OCI-LY1 (cell line): ENCODE results near the gene ADAMTSL2.

Experiments used
- H2AFZ ChIP-seq: fragments of 200-600 bp; sonication (generic), shearing (Covaris generic); 2 replicates; pipeline ENCODE4 v1.6.0; 2014; ENCODE audit warnings: antibody characterized with exemption, mild to moderate bottlenecking, low read length
- H3F3A ChIP-seq: fragments of 200-600 bp; sonication (generic), shearing (Covaris generic); 2 replicates; pipeline ENCODE4 v1.6.0; 2014; ENCODE audit warnings: mild to moderate bottlenecking, antibody characterized with exemption, low read length, moderate library complexity; ENCODE audit not compliant: insufficient read depth
- H3K27ac ChIP-seq: fragments of 200-600 bp; sonication (generic); 2 replicates; pipeline ENCODE4 v1.5.1; 2014; ENCODE audit warnings: low read length, mixed run types, mild to moderate bottlenecking, low read depth; ENCODE audit not compliant: poor library complexity, severe bottlenecking
- H3K27me3 ChIP-seq: fragments of 200-600 bp; sonication (generic); 2 replicates; pipeline ENCODE4 v1.6.0; 2014; ENCODE audit warnings: antibody characterized with exemption, mild to moderate bottlenecking, low read length, moderate library complexity; ENCODE audit not compliant: insufficient read depth
- H3K36me3 ChIP-seq: fragments of 200-600 bp; sonication (generic); 2 replicates; pipeline ENCODE4 v1.6.1; 2014; ENCODE audit warnings: mild to moderate bottlenecking, antibody characterized with exemption, low read length, moderate library complexity, mixed read lengths; ENCODE audit not compliant: insufficient read depth
- H3K4me1 ChIP-seq: fragments of 200-600 bp; sonication (generic); 2 replicates; pipeline ENCODE4 v1.5.1; 2014; ENCODE audit warnings: mild to moderate bottlenecking, low read length, moderate library complexity; ENCODE audit not compliant: insufficient read depth, severe bottlenecking
- H3K4me2 ChIP-seq: fragments of 200-600 bp; sonication (generic), shearing (Covaris generic); 2 replicates; pipeline ENCODE4 v1.6.1; 2014; ENCODE audit warnings: low read length
- H3K4me3 ChIP-seq: fragments of 200-600 bp; sonication (generic); 2 replicates; pipeline ENCODE4 v1.5.1; 2014; ENCODE audit warnings: low read length, low read depth, mild to moderate bottlenecking, mixed read lengths; ENCODE audit not compliant: poor library complexity, severe bottlenecking
- H3K79me2 ChIP-seq: fragments of 200-600 bp; shearing (Covaris generic); 2 replicates; pipeline ENCODE4 v1.6.1; 2016; ENCODE audit warnings: mixed run types, low read length, mixed read lengths; ENCODE audit not compliant: insufficient read depth
- H3K9ac ChIP-seq: fragments of 200-600 bp; sonication (generic), shearing (Covaris generic); 2 replicates; pipeline ENCODE4 v1.6.1; 2014; ENCODE audit warnings: mild to moderate bottlenecking, low read length, mixed read lengths
- H3K9me2 ChIP-seq: fragments of 200-600 bp; sonication (generic), shearing (Covaris generic); 2 replicates; pipeline ENCODE4 v1.6.1; 2014; ENCODE audit warnings: low read depth, mild to moderate bottlenecking, low read length, mixed read lengths
- H3K9me3 ChIP-seq: fragments of 200-600 bp; shearing (Covaris generic); 2 replicates; pipeline ENCODE4 v1.6.1; 2014; ENCODE audit warnings: low read length, mixed read lengths
- H4K20me1 ChIP-seq: fragments of 200-600 bp; sonication (generic), shearing (Covaris generic); 2 replicates; pipeline ENCODE4 v1.6.0; 2016; ENCODE audit warnings: mild to moderate bottlenecking, low read length; ENCODE audit not compliant: insufficient read depth
- CTCF ChIP-seq: fragments of 200-600 bp; sonication (generic), shearing (Covaris generic); IDR thresholded peaks from 2 replicates; pipeline ENCODE4 v1.5.1; 2017; ENCODE audit warnings: mild to moderate bottlenecking, antibody characterized with exemption, low read length, moderate library complexity, mixed read lengths
- EZH2 ChIP-seq: fragments of 200-600 bp; sonication (generic), shearing (Covaris generic); IDR thresholded peaks from 2 replicates; pipeline ENCODE4 v1.8.0; 2017; ENCODE audit warnings: borderline replicate concordance, mixed run types, mild to moderate bottlenecking, antibody characterized with exemption, low read length, moderate library complexity, mixed read lengths

Gene ADAMTSL2

GRCh38 chr9:133604856-133605255 is 70.4 kb downstream of the ADAMTSL2 start:
- no peak overlapping the region for H2AFZ ChIP-seq
- no peak overlapping the region for H3K4me2 ChIP-seq
- H3K27me3 ChIP-seq, result peaks cover 5% of the 10 kb centered on the region; the same call in 1 of the 2 replicates

GRCh38 chr9:133605446-133605845 is 70.9 kb downstream of the ADAMTSL2 start:
- H3K27me3 ChIP-seq, result peaks cover 5% of the 10 kb centered on the region; the same call in 1 of the 2 replicates
- no peaks in the 10 kb centered on the region for H3K79me2 ChIP-seq
- H3K9me3 ChIP-seq, result no peaks in the 10 kb centered on the region
- H3K4me2 ChIP-seq, result no peak overlapping the region
- H3K9ac ChIP-seq, result no peak overlapping the region
- no peaks in the 10 kb centered on the region for H3K9me2 ChIP-seq
- no peak overlapping the region for H2AFZ ChIP-seq
- no peaks in the 10 kb centered on the region for H3K36me3 ChIP-seq
- H4K20me1 ChIP-seq, result no peaks in the 10 kb centered on the region
- no peaks in the 10 kb centered on the region for H3K4me1 ChIP-seq
- H3K4me3 ChIP-seq, result no peak overlapping the region
- no peaks in the 10 kb centered on the region for H3F3A ChIP-seq
- no peak for TF ChIP-seq EZH2
- TF ChIP-seq CTCF, result no peak
- no peak overlapping the region for H3K27ac ChIP-seq

More at GRCh38 chr9:133604856-133605255, 70.4 kb downstream of the ADAMTSL2 start:
- no peaks in the 10 kb centered on the region for H3K4me1 ChIP-seq
- H4K20me1 ChIP-seq, result no peaks in the 10 kb centered on the region
- H3K9me2 ChIP-seq, result no peaks in the 10 kb centered on the region
- H3K4me3 ChIP-seq, result no peak overlapping the region
- no peaks in the 10 kb centered on the region for H3K79me2 ChIP-seq
- H3K36me3 ChIP-seq, result no peaks in the 10 kb centered on the region
- H3F3A ChIP-seq, result no peaks in the 10 kb centered on the region
- no peaks in the 10 kb centered on the region for H3K9me3 ChIP-seq
- H3K9ac ChIP-seq, result no peak overlapping the region
- no peak for TF ChIP-seq EZH2
- TF ChIP-seq CTCF, result no peak
- no peak overlapping the region for H3K27ac ChIP-seq

GRCh38 chr9:133605856-133606707 is 71.6 kb downstream of the ADAMTSL2 start:
- Histone ChIP-seq H3K27ac (no peak overlapping the region), H3K4me3 (no peak overlapping the region), H3K79me2 (no peaks in the 10 kb centered on the region), H2AFZ (no peak overlapping the region), H3K27me3 (peaks cover 5% of the 10 kb centered on the region; the same call in 1 of the 2 replicates), H3K36me3 (no peaks in the 10 kb centered on the region), H3K4me2 (no peak overlapping the region), H3K9me3 (no peaks in the 10 kb centered on the region), H3F3A (no peaks in the 10 kb centered on the region), H3K4me1 (no peaks in the 10 kb centered on the region), H4K20me1 (no peaks in the 10 kb centered on the region), H3K9me2 (no peaks in the 10 kb centered on the region), H3K9ac (no peak overlapping the region)
- TF ChIP-seq EZH2, result no peak
- TF ChIP-seq CTCF, result no peak
